OCI-LY1 (cell line): Measurements from ENCODE around the gene LRG1.
A peak's percentile ranks its signal among the peaks of the same experiment; 100 is the strongest.
"Not testable (repeated sequence)": the region's sequence is repeated elsewhere in the genome, so short reads cannot be mapped to it uniquely, and the experiment has no call there.

ENCODE experiments used
- H2AFZ ChIP-seq: fragments of 200-600 bp; sonication (generic), shearing (Covaris generic); 2 replicates; pipeline ENCODE4 v1.6.0; 2014; ENCODE audit warnings: antibody characterized with exemption, mild to moderate bottlenecking, low read length
- H3F3A ChIP-seq: fragments of 200-600 bp; sonication (generic), shearing (Covaris generic); 2 replicates; pipeline ENCODE4 v1.6.0; 2014; ENCODE audit warnings: mild to moderate bottlenecking, antibody characterized with exemption, low read length, moderate library complexity; ENCODE audit not compliant: insufficient read depth
- H3K27ac ChIP-seq: fragments of 200-600 bp; sonication (generic); 2 replicates; pipeline ENCODE4 v1.5.1; 2014; ENCODE audit warnings: low read length, mixed run types, mild to moderate bottlenecking, low read depth; ENCODE audit not compliant: poor library complexity, severe bottlenecking
- H3K27me3 ChIP-seq: fragments of 200-600 bp; sonication (generic); 2 replicates; pipeline ENCODE4 v1.6.0; 2014; ENCODE audit warnings: antibody characterized with exemption, mild to moderate bottlenecking, low read length, moderate library complexity; ENCODE audit not compliant: insufficient read depth
- H3K36me3 ChIP-seq: fragments of 200-600 bp; sonication (generic); 2 replicates; pipeline ENCODE4 v1.6.1; 2014; ENCODE audit warnings: mild to moderate bottlenecking, antibody characterized with exemption, low read length, moderate library complexity, mixed read lengths; ENCODE audit not compliant: insufficient read depth
- H3K4me1 ChIP-seq: fragments of 200-600 bp; sonication (generic); 2 replicates; pipeline ENCODE4 v1.5.1; 2014; ENCODE audit warnings: mild to moderate bottlenecking, low read length, moderate library complexity; ENCODE audit not compliant: insufficient read depth, severe bottlenecking
- H3K4me2 ChIP-seq: fragments of 200-600 bp; sonication (generic), shearing (Covaris generic); 2 replicates; pipeline ENCODE4 v1.6.1; 2014; ENCODE audit warnings: low read length
- H3K4me3 ChIP-seq: fragments of 200-600 bp; sonication (generic); 2 replicates; pipeline ENCODE4 v1.5.1; 2014; ENCODE audit warnings: low read length, low read depth, mild to moderate bottlenecking, mixed read lengths; ENCODE audit not compliant: poor library complexity, severe bottlenecking
- H3K79me2 ChIP-seq: fragments of 200-600 bp; shearing (Covaris generic); 2 replicates; pipeline ENCODE4 v1.6.1; 2016; ENCODE audit warnings: mixed run types, low read length, mixed read lengths; ENCODE audit not compliant: insufficient read depth
- H3K9ac ChIP-seq: fragments of 200-600 bp; sonication (generic), shearing (Covaris generic); 2 replicates; pipeline ENCODE4 v1.6.1; 2014; ENCODE audit warnings: mild to moderate bottlenecking, low read length, mixed read lengths
- H3K9me2 ChIP-seq: fragments of 200-600 bp; sonication (generic), shearing (Covaris generic); 2 replicates; pipeline ENCODE4 v1.6.1; 2014; ENCODE audit warnings: low read depth, mild to moderate bottlenecking, low read length, mixed read lengths
- H3K9me3 ChIP-seq: fragments of 200-600 bp; shearing (Covaris generic); 2 replicates; pipeline ENCODE4 v1.6.1; 2014; ENCODE audit warnings: low read length, mixed read lengths
- H4K20me1 ChIP-seq: fragments of 200-600 bp; sonication (generic), shearing (Covaris generic); 2 replicates; pipeline ENCODE4 v1.6.0; 2016; ENCODE audit warnings: mild to moderate bottlenecking, low read length; ENCODE audit not compliant: insufficient read depth
- EZH2 ChIP-seq: fragments of 200-600 bp; sonication (generic), shearing (Covaris generic); IDR thresholded peaks from 2 replicates; pipeline ENCODE4 v1.8.0; 2017; ENCODE audit warnings: borderline replicate concordance, mixed run types, mild to moderate bottlenecking, antibody characterized with exemption, low read length, moderate library complexity, mixed read lengths
- TF ChIP-seq, protein P1 (sequence below): fragments of 200-600 bp; sonication (generic), shearing (Covaris generic); IDR thresholded peaks from 2 replicates; pipeline ENCODE4 v1.5.1; 2017; ENCODE audit warnings: mild to moderate bottlenecking, antibody characterized with exemption, low read length, moderate library complexity, mixed read lengths

LRG1 gene

GRCh38 chr19:4568886-4569285 is 29.1 kb upstream of the LRG1 start:
- Histone ChIP-seq H3K36me3 (no peaks in the 10 kb centered on the region), H3K4me1 (no peaks in the 10 kb centered on the region), H3K9ac (no peak overlapping the region), H3F3A (no peaks in the 10 kb centered on the region), H3K27me3 (peaks cover 4% of the 10 kb centered on the region; the same call in 1 of the 2 replicates), H3K79me2 (no peaks in the 10 kb centered on the region), H3K4me3 (no peak overlapping the region), H2AFZ (no peak overlapping the region), H3K9me2 (no peaks in the 10 kb centered on the region), H3K9me3 (no peaks in the 10 kb centered on the region), H3K27ac (no peak overlapping the region), H4K20me1 (no peaks in the 10 kb centered on the region), H3K4me2 (no peak overlapping the region)
- no peak for TF ChIP-seq EZH2
- TF ChIP-seq, protein P1, sequence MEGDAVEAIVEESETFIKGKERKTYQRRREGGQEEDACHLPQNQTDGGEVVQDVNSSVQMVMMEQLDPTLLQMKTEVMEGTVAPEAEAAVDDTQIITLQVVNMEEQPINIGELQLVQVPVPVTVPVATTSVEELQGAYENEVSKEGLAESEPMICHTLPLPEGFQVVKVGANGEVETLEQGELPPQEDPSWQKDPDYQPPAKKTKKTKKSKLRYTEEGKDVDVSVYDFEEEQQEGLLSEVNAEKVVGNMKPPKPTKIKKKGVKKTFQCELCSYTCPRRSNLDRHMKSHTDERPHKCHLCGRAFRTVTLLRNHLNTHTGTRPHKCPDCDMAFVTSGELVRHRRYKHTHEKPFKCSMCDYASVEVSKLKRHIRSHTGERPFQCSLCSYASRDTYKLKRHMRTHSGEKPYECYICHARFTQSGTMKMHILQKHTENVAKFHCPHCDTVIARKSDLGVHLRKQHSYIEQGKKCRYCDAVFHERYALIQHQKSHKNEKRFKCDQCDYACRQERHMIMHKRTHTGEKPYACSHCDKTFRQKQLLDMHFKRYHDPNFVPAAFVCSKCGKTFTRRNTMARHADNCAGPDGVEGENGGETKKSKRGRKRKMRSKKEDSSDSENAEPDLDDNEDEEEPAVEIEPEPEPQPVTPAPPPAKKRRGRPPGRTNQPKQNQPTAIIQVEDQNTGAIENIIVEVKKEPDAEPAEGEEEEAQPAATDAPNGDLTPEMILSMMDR: no peak

DNA sequence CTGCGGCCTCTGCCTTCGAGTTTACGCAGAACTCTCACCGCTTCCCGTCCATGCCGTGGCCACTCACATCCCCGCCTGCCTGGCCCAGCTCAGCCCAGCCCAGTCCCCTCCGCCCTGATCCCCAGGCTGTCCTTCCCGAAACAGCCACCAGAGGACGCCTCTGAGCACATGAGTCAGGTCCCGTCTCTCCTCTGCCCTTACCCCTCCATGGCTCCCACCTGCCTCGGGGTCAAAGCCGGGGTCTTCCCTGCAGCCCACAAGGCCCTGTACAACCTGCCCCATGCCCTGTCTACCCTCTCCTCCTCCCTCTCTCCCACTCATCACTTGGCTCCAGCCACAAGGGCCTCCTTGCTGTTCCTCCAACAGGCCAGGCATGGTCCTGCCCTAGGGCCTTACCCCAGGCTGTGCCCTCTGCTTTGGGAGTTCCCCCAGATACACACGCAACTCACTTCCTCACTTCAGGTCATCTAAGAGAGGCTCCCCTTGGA is 27.8 kb upstream of the LRG1 start:
- H3K27ac ChIP-seq: no peak overlapping the region
- no peaks in the 10 kb centered on the region for H3K79me2 ChIP-seq
- H3K9me2 ChIP-seq: no peaks in the 10 kb centered on the region
- no peak overlapping the region for H2AFZ ChIP-seq
- no peak overlapping the region for H3K4me2 ChIP-seq
- peaks cover 4% of the 10 kb centered on the region; the same call in 1 of the 2 replicates for H3K27me3 ChIP-seq
- no peaks in the 10 kb centered on the region for H4K20me1 ChIP-seq
- no peaks in the 10 kb centered on the region for H3K36me3 ChIP-seq
- H3F3A ChIP-seq: no peaks in the 10 kb centered on the region
- H3K4me3 ChIP-seq: no peak overlapping the region
- TF ChIP-seq, protein P1: peak; percentile 69
- no peak for TF ChIP-seq EZH2
- no peaks in the 10 kb centered on the region for H3K4me1 ChIP-seq
- no peaks in the 10 kb centered on the region for H3K9me3 ChIP-seq
- no peak overlapping the region for H3K9ac ChIP-seq

DNA sequence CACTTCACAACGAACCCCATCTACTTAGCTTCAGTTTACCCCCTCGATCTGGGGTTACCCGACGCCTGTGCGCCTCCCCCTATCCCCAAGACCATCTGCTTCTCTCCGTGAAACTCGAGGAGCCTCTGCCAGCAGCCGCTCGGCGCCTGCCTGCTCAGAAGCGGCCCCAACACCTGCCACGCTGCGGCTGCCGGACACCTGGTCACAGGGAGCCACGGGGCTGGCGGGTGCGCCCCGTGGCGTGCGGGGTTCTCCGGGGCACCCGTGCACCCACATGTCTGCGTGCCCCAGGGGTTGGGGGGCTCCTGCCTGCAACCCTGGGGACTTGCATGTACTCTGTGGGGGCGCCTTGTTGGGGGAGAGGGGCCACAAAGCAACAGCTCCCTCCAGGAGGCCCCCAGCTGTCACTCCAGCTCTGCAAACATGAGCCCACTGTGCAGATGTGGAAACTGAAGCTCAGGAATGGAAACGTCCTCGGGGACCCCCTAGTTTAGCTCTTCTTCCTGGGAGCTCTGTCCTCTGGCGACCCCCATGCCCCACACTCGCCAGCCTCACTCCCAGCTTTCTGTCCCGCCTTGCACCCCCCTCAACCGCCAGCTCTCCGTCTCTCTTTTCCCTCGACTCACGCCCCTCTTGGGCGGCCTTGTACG is 26.7 kb upstream of the LRG1 start:
- H3K9me3 ChIP-seq: no peaks in the 10 kb centered on the region
- H3K4me3 ChIP-seq: no peak overlapping the region
- peaks cover 4% of the 10 kb centered on the region; the same call in 1 of the 2 replicates for H3K27me3 ChIP-seq
- H2AFZ ChIP-seq: no peak overlapping the region
- no peak overlapping the region for H3K9ac ChIP-seq
- no peaks in the 10 kb centered on the region for H3K9me2 ChIP-seq
- TF ChIP-seq, protein P1: no peak
- no peak for TF ChIP-seq EZH2
- no peak overlapping the region for H3K27ac ChIP-seq
- H3K36me3 ChIP-seq: no peaks in the 10 kb centered on the region
- H3K4me1 ChIP-seq: no peaks in the 10 kb centered on the region
- H3K79me2 ChIP-seq: no peaks in the 10 kb centered on the region
- H4K20me1 ChIP-seq: no peaks in the 10 kb centered on the region
- H3K4me2 ChIP-seq: no peak overlapping the region
- no peaks in the 10 kb centered on the region for H3F3A ChIP-seq

DNA sequence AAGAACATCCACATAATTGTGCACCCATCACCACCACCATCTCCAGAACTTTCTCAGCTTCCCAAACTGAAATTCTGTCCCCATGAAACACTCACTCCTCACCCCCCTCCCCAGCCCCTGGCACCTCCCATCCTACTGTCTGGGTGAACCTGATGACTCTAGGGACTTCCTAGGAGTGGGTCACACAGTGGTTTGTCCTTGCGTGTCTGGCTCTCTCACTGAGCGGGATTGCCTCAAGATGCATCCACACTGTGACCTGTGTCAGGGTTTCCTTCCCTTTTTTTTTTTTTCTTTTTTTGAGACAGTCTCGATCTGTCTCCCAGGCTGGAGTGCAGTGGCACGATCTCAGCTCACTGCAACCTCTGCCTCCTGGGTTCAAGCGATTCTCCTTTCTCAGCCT is 23.7 kb upstream of the LRG1 start:
- H3K79me2 ChIP-seq, H2AFZ ChIP-seq, H3K9me3 ChIP-seq, H3K4me1 ChIP-seq, H3K9ac ChIP-seq, H4K20me1 ChIP-seq, H3K36me3 ChIP-seq, H3K9me2 ChIP-seq, H3K4me3 ChIP-seq, H3K4me2 ChIP-seq, H3K27ac ChIP-seq, H3F3A ChIP-seq, H3K27me3 ChIP-seq: not testable (repeated sequence)

GRCh38 chr19:4562085-4562484 is 22.2 kb upstream of the LRG1 start:
- H4K20me1 ChIP-seq, H3K4me2 ChIP-seq, H3K79me2 ChIP-seq, H3K27me3 ChIP-seq, H3K9me3 ChIP-seq, H3K27ac ChIP-seq, H3K36me3 ChIP-seq, H3F3A ChIP-seq, H2AFZ ChIP-seq, H3K4me1 ChIP-seq, H3K9me2 ChIP-seq, H3K9ac ChIP-seq, H3K4me3 ChIP-seq: not testable (repeated sequence)
